GM10266 (cell line): ENCODE measurements around the gene CACNG6.

Experiments used
- DNase-seq: peaks from one replicate; pipeline ENCODE4 v3.0.0; 2012; ENCODE audit errors: extremely low spot score
- TF ChIP-seq, protein P1 (sequence below): IDR thresholded peaks from 2 replicates; pipeline ENCODE4 v1.5.1; 2012; ENCODE audit warnings: mild to moderate bottlenecking, low read depth; ENCODE audit not compliant: control insufficient read depth, insufficient read depth; ENCODE audit errors: missing control alignments

CACNG6 gene

GRCh38 chr19:53960886-53961285 is 30.6 kb upstream of the CACNG6 start:
- TF ChIP-seq, protein P1, sequence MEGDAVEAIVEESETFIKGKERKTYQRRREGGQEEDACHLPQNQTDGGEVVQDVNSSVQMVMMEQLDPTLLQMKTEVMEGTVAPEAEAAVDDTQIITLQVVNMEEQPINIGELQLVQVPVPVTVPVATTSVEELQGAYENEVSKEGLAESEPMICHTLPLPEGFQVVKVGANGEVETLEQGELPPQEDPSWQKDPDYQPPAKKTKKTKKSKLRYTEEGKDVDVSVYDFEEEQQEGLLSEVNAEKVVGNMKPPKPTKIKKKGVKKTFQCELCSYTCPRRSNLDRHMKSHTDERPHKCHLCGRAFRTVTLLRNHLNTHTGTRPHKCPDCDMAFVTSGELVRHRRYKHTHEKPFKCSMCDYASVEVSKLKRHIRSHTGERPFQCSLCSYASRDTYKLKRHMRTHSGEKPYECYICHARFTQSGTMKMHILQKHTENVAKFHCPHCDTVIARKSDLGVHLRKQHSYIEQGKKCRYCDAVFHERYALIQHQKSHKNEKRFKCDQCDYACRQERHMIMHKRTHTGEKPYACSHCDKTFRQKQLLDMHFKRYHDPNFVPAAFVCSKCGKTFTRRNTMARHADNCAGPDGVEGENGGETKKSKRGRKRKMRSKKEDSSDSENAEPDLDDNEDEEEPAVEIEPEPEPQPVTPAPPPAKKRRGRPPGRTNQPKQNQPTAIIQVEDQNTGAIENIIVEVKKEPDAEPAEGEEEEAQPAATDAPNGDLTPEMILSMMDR: no peak
- no peak for DNase-seq

DNA sequence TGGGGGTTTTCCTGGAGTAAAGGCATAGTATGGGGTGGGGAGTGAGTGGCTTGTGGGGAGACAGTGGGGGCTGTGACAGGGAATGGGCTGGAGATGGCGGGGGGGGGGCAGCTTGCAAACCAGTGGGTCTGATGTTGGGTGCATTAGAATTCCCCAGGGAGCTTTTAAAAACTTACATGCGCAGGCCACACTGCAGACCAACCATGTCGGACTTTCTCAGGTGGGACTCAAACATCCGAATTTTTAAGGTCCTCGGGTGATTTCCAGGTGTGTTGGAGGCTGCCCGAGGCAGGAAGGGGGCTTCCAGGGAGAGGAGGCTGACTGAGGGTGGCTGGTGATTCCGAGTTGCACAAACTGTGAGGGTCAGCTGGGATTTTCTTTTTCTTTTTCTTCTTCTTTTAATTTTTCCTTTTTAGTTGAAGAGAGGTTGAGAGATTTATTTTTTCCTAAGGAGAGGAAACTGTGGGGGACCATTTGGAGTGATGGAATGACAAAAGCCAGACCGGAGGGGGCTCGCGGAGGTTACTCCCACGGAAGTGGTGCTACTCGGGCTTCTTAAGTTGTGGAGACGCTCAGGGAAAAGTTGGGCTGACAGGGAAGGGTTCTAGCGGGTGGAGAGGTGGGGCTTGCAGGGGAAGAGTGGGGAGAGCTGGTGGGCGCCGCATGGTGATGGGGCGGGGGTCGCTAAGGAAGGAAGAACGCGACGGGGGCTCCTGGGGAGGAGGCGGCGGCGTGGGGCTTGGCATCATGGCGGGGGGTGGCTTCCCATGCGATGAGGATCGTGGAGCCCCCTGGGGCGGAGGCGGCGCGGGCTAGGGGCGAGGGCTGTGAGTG is 29.7 kb upstream of the CACNG6 start:
- no peak for DNase-seq
- TF ChIP-seq, protein P1: no peak

DNA sequence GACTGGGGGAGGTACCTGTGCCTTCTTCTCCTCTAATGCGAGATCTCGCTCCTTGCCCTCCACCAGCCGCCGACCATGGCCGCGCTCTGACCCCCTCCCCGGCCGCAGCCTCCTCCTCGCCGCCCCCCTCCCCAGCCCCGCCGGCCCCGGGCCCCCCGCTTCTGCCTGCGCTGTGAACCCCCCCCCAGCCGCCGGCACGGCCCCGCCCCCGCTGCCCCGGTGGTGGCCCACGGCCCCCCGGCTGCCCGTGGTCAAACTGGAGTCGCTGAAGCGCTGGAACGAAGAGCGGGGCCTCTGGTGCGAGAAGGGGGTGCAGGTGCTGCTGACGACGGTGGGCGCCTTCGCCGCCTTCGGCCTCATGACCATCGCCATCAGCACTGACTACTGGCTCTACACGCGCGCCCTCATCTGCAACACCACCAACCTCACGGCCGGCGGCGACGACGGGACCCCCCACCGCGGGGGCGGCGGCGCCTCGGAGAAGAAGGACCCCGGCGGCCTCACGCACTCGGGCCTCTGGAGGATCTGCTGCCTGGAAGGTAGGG is 28.5 kb upstream of the CACNG6 start, which contains the start of gene CACNG8:
TSS of gene CACNG8 (plus strand) at position 51 of the 545 bp plus-strand sequence.
- DNase-seq: no peak
- TF ChIP-seq, protein P1: no peak

DNA sequence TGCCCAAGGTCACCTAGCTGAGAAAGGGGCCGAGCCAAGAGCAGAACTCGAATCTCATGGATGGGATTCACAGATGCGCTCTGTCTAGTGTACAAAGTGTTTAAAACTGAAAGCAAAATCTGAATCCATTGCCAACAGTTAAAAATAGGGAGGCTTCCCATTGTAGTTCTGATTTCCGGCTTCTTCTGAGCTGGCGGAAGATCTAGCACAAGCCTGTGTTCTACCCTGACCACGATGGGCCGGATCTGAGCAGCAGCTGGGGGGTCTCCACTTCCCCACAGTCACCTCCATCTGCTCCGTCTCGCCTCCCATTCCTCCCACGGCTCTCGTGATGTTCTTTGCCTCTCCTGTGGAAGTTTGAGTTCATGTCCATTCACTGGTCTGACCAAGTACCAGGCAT is 26.3 kb upstream of the CACNG6 start:
- TF ChIP-seq, protein P1: no peak
- DNase-seq: no peak

DNA sequence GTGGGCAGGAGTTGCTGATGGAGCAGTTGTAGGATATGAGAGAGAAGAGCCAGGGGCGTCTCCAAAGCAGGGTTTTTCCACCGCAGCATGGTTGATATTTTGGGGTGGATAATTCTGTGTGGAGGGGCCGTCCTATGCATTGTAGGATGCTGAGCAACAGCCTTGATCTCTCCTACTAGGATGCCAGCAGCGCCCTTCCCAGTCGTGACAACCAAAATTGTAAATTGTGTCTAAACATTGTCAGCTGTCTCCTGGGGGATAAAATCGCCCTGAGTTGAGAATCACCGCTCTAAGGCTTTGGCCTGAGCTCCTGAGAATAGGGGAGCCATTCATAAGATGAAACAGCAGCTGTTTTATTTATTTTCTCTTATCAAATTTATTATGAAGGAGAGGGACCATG is 24.5 kb upstream of the CACNG6 start:
- TF ChIP-seq, protein P1: no peak
- no peak for DNase-seq

- no peak for DNase-seq
- TF ChIP-seq, protein P1: no peak
Measured at GRCh38 chr19:53969366-53969765, 22.1 kb upstream of the CACNG6 start.

DNA sequence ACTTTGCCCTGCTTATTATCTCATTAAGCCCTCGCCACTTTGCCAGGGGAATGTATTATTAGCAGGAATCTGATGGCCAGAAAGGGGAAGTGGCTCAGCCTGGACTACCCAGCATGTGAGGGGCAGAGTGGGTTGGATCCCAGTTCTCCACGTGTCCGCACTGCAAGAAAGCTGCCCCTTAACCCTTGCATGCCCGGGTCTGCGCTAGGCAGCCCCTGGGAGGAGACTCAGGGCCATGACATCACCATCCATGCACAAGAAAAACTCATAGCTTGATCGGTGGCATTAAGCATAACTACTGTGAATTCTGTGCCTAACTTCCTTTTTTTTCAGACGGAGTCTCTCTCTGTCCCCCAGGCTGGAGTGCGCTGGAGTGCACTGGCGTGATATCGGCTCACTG is 19.8 kb upstream of the CACNG6 start:
- DNase-seq: no peak
- TF ChIP-seq, protein P1: no peak
